PC-9 (cell line): Measurements from ENCODE around the gene CACNA1S. TPM values are rescaled to one million over a fixed set of nuclear protein-coding genes. Genes with fewer than 3 reads are reported as not detected.

Source experiments
- BruUV-seq: library from RNA; stranded (reverse); fragments of 400-500 nt; replicated peaks from 2 replicates; lab custom pipeline; 2021; lab: Mats Ljungman, UMichigan
- CTCF ChIA-PET: fragments of 300-600 bp; sonication (Branson Sonifier 250); formaldehyde crosslinking; loops from one replicate; lab custom pipeline; 2022; ENCODE audit warnings: antibody characterized with exemption; lab: Charles Lee
- POLR2A ChIA-PET: fragments of 300-600 bp; sonication (Branson Sonifier 250); formaldehyde crosslinking; loops from one replicate; lab custom pipeline; 2022; ENCODE audit warnings: antibody characterized with exemption; ENCODE audit not compliant: unreplicated experiment; lab: Charles Lee
- DNase-seq, 2 experiments: peaks; one replicate each; pipeline versions ENCODE4 v3.0.0 to v3.0.0-alpha.2; 2015 to 2022; ENCODE audit warnings: mixed read lengths in 1 of 2
- H2AFZ ChIP-seq: fragments of 200-600 bp; sonication (generic); 2 replicates; pipeline ENCODE4 v1.8.1; 2017; ENCODE audit warnings: antibody characterized with exemption
- H3F3A ChIP-seq: fragments of 200-600 bp; sonication (generic); 2 replicates; pipeline ENCODE4 v1.8.1; 2017; ENCODE audit warnings: antibody characterized with exemption, mild to moderate bottlenecking, low read depth; ENCODE audit not compliant: insufficient read depth
- H3K27ac ChIP-seq: fragments of 200-600 bp; sonication (generic); 2 replicates; pipeline ENCODE4 v1.6.1; 2016; ENCODE audit warnings: mixed run types
- H3K27me3 ChIP-seq: fragments of 200-600 bp; sonication (generic); 2 replicates; pipeline ENCODE4 v1.6.1; 2016; ENCODE audit warnings: low read depth, mixed run types; ENCODE audit not compliant: insufficient read depth
- H3K36me3 ChIP-seq: fragments of 200-600 bp; sonication (generic); 2 replicates; pipeline ENCODE4 v1.6.1; 2016; ENCODE audit warnings: low read depth, mixed run types
- H3K4me1 ChIP-seq: fragments of 200-600 bp; sonication (generic); replicated peaks from 2 replicates; pipeline ENCODE4 v1.6.1; 2016; ENCODE audit warnings: mixed run types; ENCODE audit not compliant: insufficient read depth
- H3K4me2 ChIP-seq: fragments of 200-600 bp; sonication (generic); 2 replicates; pipeline ENCODE4 v1.6.1; 2017; ENCODE audit warnings: mixed run types
- H3K4me3 ChIP-seq: fragments of 200-600 bp; sonication (generic); 2 replicates; pipeline ENCODE4 v1.6.1; 2016; ENCODE audit warnings: mixed run types
- H3K79me2 ChIP-seq: fragments of 200-600 bp; sonication (generic); 2 replicates; pipeline ENCODE4 v1.6.1; 2017; ENCODE audit warnings: low read depth, mixed run types
- H3K9me2 ChIP-seq: fragments of 200-600 bp; sonication (generic); 2 replicates; pipeline ENCODE4 v1.8.1; 2017; ENCODE audit warnings: mild to moderate bottlenecking; ENCODE audit not compliant: insufficient read depth
- H3K9me3 ChIP-seq: fragments of 200-600 bp; sonication (generic); 2 replicates; pipeline ENCODE4 v1.8.1; 2016; ENCODE audit warnings: low read depth; ENCODE audit not compliant: insufficient read depth
- H4K20me1 ChIP-seq: fragments of 200-600 bp; sonication (generic); 2 replicates; pipeline ENCODE4 v1.8.1; 2017; ENCODE audit not compliant: insufficient read depth
- CTCF ChIP-seq: fragments of 200-600 bp; sonication (generic); conservative IDR thresholded peaks from 2 replicates; pipeline ENCODE4 v1.6.1; 2017; ENCODE audit warnings: mixed run types, antibody characterized with exemption, mild to moderate bottlenecking, moderate library complexity
- EZH2 ChIP-seq: fragments of 200-600 bp; sonication (generic); IDR thresholded peaks from 2 replicates; pipeline ENCODE4 v1.8.0; 2017; ENCODE audit warnings: antibody characterized with exemption, low read depth
- intact Hi-C: fragments of 100-400 bp; cut with micrococcal nuclease; formaldehyde crosslinking; loops from one replicate; pipeline ENCODE4 v1.10.0; 2022; ENCODE audit not compliant: unreplicated experiment
- total RNA-seq: library from RNA; stranded (reverse); gene quantifications from 2 replicates; pipeline ENCODE4 v1.2.3, GENCODE V29; 2021

CACNA1S gene
- total RNA-seq, 1 experiment from 2014 or later, result not detected

DNA sequence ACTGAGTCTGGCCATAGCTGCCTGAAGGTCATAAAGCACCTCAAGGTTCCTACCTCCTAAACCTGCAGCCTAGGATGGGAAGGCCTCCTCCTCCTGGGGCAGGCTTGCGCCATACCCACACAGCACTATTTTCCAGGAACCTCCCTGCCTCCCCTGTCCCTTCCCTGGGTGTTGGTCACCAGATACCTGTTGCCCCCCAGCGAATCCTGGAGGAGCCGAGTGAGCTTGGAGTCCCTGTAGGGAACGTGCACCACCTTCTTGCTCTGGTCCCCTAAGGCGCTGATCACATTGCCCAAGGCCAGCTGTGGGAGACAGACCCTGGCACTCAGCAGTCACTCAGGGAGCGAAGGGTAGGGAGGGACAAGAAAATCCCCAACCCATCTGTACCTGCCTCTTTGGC is 108.1 kb downstream of the CACNA1S start:
- H3K4me2 ChIP-seq, result no peak overlapping the region
- H3K9me3 ChIP-seq, result no peaks in the 10 kb centered on the region
- TF ChIP-seq CTCF, result no peak
- TF ChIP-seq EZH2, result no peak
- no peaks in the 10 kb centered on the region for H3K36me3 ChIP-seq
- intact Hi-C loops, result no loop called here
- POLR2A ChIA-PET, result no interaction called here
- H4K20me1 ChIP-seq, result no peaks in the 10 kb centered on the region
- CTCF ChIA-PET, result interaction anchor here (1.1 kb wide), 1 partner anchor 431 kb away, joined by 3 read pairs; no protein-coding TSS in a partner anchor
- no peaks in the 10 kb centered on the region for H3K27me3 ChIP-seq
- no peaks in the 10 kb centered on the region for H3K79me2 ChIP-seq
- no peak for DNase-seq
- no peak overlapping the region for H3K27ac ChIP-seq
- no peak overlapping the region for H2AFZ ChIP-seq
- no peaks in the 10 kb centered on the region for H3F3A ChIP-seq
- no TSS peak for BruUV-seq
- H3K4me3 ChIP-seq, result no peak overlapping the region
- no peaks in the 10 kb centered on the region for H3K9me2 ChIP-seq
- H3K4me1 ChIP-seq, result no peaks in the 10 kb centered on the region; the same call in 1 of the 2 replicates

GRCh38 chr1:201002510-201002909 is 109.7 kb downstream of the CACNA1S start:
- no peaks in the 10 kb centered on the region for H3K9me3 ChIP-seq
- intact Hi-C loops, result no loop called here
- H3F3A ChIP-seq, result no peaks in the 10 kb centered on the region
- H3K36me3 ChIP-seq, result no peaks in the 10 kb centered on the region
- CTCF ChIA-PET, result no interaction called here
- TF ChIP-seq EZH2 (no peak), CTCF (no peak)
- DNase-seq, result no peak
- no peak overlapping the region for H3K27ac ChIP-seq
- H3K4me3 ChIP-seq, result no peak overlapping the region
- no peaks in the 10 kb centered on the region for H3K27me3 ChIP-seq
- no peak overlapping the region for H2AFZ ChIP-seq
- H4K20me1 ChIP-seq, result no peaks in the 10 kb centered on the region
- no peaks in the 10 kb centered on the region for H3K79me2 ChIP-seq
- H3K4me1 ChIP-seq, result no peaks in the 10 kb centered on the region; the same call in 1 of the 2 replicates
- POLR2A ChIA-PET, result no interaction called here
- no peaks in the 10 kb centered on the region for H3K9me2 ChIP-seq
- no TSS peak for BruUV-seq
- no peak overlapping the region for H3K4me2 ChIP-seq

- no peaks in the 10 kb centered on the region for H3K9me3 ChIP-seq
- no peaks in the 10 kb centered on the region for H3K9me2 ChIP-seq
- no peak overlapping the region for H3K4me3 ChIP-seq
- H3K79me2 ChIP-seq, result no peaks in the 10 kb centered on the region
- H2AFZ ChIP-seq, result no peak overlapping the region
- no peaks in the 10 kb centered on the region for H4K20me1 ChIP-seq
- no peaks in the 10 kb centered on the region for H3K27me3 ChIP-seq
- DNase-seq, result no peak
- ChIA-PET CTCF (no interaction called here), POLR2A (no interaction called here)
- no peaks in the 10 kb centered on the region for H3K36me3 ChIP-seq
- H3K4me2 ChIP-seq, result no peak overlapping the region
- H3F3A ChIP-seq, result no peaks in the 10 kb centered on the region
- no TSS peak for BruUV-seq
- intact Hi-C loops, result no loop called here
- H3K4me1 ChIP-seq, result no peaks in the 10 kb centered on the region; the same call in 1 of the 2 replicates
- TF ChIP-seq EZH2, result no peak
- no peak overlapping the region for H3K27ac ChIP-seq
Observed at GRCh38 chr1:201001962-201002361, 110.3 kb downstream of the CACNA1S start.

GRCh38 chr1:201000391-201000790 is 111.8 kb downstream of the CACNA1S start:
- POLR2A ChIA-PET, result interaction anchor here (0.7 kb wide), 1 partner anchor 20 kb away, joined by 4 read pairs; no protein-coding TSS in a partner anchor
- no TSS peak for BruUV-seq
- no peaks in the 10 kb centered on the region for H3K9me3 ChIP-seq

More at GRCh38 chr1:201000391-201000790, 111.8 kb downstream of the CACNA1S start:
- DNase-seq, result no peak
- Histone ChIP-seq H3K36me3 (no peaks in the 10 kb centered on the region), H3K4me2 (no peak overlapping the region), H4K20me1 (no peaks in the 10 kb centered on the region), H2AFZ (no peak overlapping the region), H3K27ac (no peak overlapping the region), H3K79me2 (no peaks in the 10 kb centered on the region), H3K4me1 (no peaks in the 10 kb centered on the region), H3K9me2 (no peaks in the 10 kb centered on the region), H3K4me3 (no peak overlapping the region), H3K27me3 (no peaks in the 10 kb centered on the region), H3F3A (no peaks in the 10 kb centered on the region)
- CTCF ChIA-PET, result no interaction called here
- intact Hi-C loops, result no loop called here
- TF ChIP-seq CTCF (no peak), EZH2 (no peak)
